ENCODE measurements around the gene CUTC. TPM values are rescaled to one million over a fixed set of nuclear protein-coding genes. Genes with fewer than 3 reads are reported as not detected.

CUTC gene
- total RNA-seq, 1 experiment from 2014 or later = 21.6 TPM

GRCh38 chr10:99775850-99776249 is 43.8 kb downstream of the CUTC start:
- Histone ChIP-seq H3K4ac (ENCODE audit: low read depth, low read length) (no peak overlapping the region), H3K4me1 (ENCODE audit: insufficient read depth, low read length) (0 out of 2 replicates have a peak, but pooled peaks cover 3% of the 10 kb centered on the region), H2BK12ac (ENCODE audit: insufficient read length, low read depth, low read length) (no peak overlapping the region), H4K5ac (ENCODE audit: insufficient read length, low read depth, low read length) (no peak overlapping the region), H3K56ac (ENCODE audit: insufficient read length, low read depth, low read length) (no peak overlapping the region), H3K9ac (ENCODE audit: extremely low read depth, insufficient read length, low read length) (no peak overlapping the region), H3K14ac (ENCODE audit: insufficient read depth, low read length) (no peak overlapping the region), H3T11ph (ENCODE audit: low read length) (no peak overlapping the region), H4K20me1 (ENCODE audit: control insufficient read depth, insufficient read depth, insufficient read length) (no peaks in the 10 kb centered on the region), H2BK5ac (ENCODE audit: insufficient read length, low read length) (no peak overlapping the region), H4K91ac (ENCODE audit: insufficient read length, low read depth, low read length) (no peak overlapping the region), H3K23ac (ENCODE audit: insufficient read length, low read depth, low read length) (no peak overlapping the region), H3K9me3 (ENCODE audit: control insufficient read depth, low read depth, low read length) (no peaks in the 10 kb centered on the region), H2BK15ac (ENCODE audit: low read depth, low read length) (no peak overlapping the region), H2AFZ (ENCODE audit: low read length) (no peak overlapping the region), H3K79me2 (ENCODE audit: insufficient read depth, low read length) (no peaks in the 10 kb centered on the region), H3K23me2 (ENCODE audit: insufficient read length, low read depth, low read length, poor library complexity, severe bottlenecking) (no peaks in the 10 kb centered on the region), H3K27me3 (ENCODE audit: insufficient read depth, low read length) (no peaks in the 10 kb centered on the region), H3K18ac (ENCODE audit: insufficient read length, low read depth, low read length) (no peak overlapping the region), H3K27ac (ENCODE audit: insufficient read length, low read depth, low read length) (no peak overlapping the region), H2BK120ac (ENCODE audit: low read depth, low read length, poor library complexity, severe bottlenecking) (no peak overlapping the region), H2BK20ac (ENCODE audit: low read depth, low read length, poor library complexity, severe bottlenecking) (no peak overlapping the region), H3K4me2 (ENCODE audit: insufficient read depth, insufficient read length, low read length) (no peak overlapping the region), H3K79me1 (ENCODE audit: insufficient read depth, low read depth, low read length, poor library complexity, severe bottlenecking) (no peaks in the 10 kb centered on the region), H4K8ac (replicated peaks; ENCODE audit: insufficient read length, low read depth, low read length) (no peak overlapping the region), H2AK5ac (ENCODE audit: insufficient read length, low read length) (no peak overlapping the region)
- no peak for TF ChIP-seq CTCF (conservative IDR thresholded peaks at IDR 0.05)
- H3K9me3 Mint-ChIP-seq = no peaks in the 10 kb centered on the region; a peak in 1 of 5 replicates
- no peaks in the 10 kb centered on the region for H3K27me3 Mint-ChIP-seq (ENCODE audit: low read depth)
- no peak overlapping the region for H3K27ac Mint-ChIP-seq
- no peaks in the 10 kb centered on the region for H3K36me3 Mint-ChIP-seq (ENCODE audit: insufficient read depth in 1 of 3, low read depth in 3 of 3)
- H3K4me3 Mint-ChIP-seq = no peak overlapping the region
- peaks cover 12 to 14% of the 10 kb centered on the region in 2 experiments for H3K4me1 Mint-ChIP-seq
- no peak for DNase-seq

Measured in H9 (cell line).